Neural cell (in vitro differentiated cells): ENCODE results near the gene STX18. TPM values are rescaled to one million over a fixed set of nuclear protein-coding genes. Genes with fewer than 3 reads are reported as not detected.

Experiments
- H2AFZ ChIP-seq: fragments of 200-600, 300-800 bp; sonication (generic), shearing (Covaris generic); 2 replicates; pipeline ENCODE4 v1.6.0; 2014; ENCODE audit warnings: low read depth, mild to moderate bottlenecking, antibody characterized with exemption, low read length, moderate library complexity
- H3F3A ChIP-seq: fragments of 200-600 bp; shearing (Covaris generic); 2 replicates; pipeline ENCODE4 v1.6.1; 2016; ENCODE audit warnings: mild to moderate bottlenecking, moderate library complexity, mixed read lengths, antibody characterized with exemption, low read length; ENCODE audit not compliant: insufficient read depth, poor library complexity, severe bottlenecking
- H3K27ac ChIP-seq: fragments of 200-600, 300-800 bp; sonication (generic), shearing (Covaris generic); 2 replicates; pipeline ENCODE4 v1.5.1; 2014; ENCODE audit warnings: mild to moderate bottlenecking, low read length, moderate library complexity
- H3K27me3 ChIP-seq: fragments of 300-800, 200-600 bp; sonication (generic), shearing (Covaris generic); 2 replicates; pipeline ENCODE4 v1.6.0; 2014; ENCODE audit warnings: mild to moderate bottlenecking, low read depth, low read length, moderate library complexity; ENCODE audit not compliant: insufficient read depth
- H3K36me3 ChIP-seq: fragments of 300-800, 200-600 bp; sonication (generic), shearing (Covaris generic); 2 replicates; pipeline ENCODE4 v1.5.1; 2014; ENCODE audit warnings: mild to moderate bottlenecking, antibody characterized with exemption, low read length, moderate library complexity; ENCODE audit not compliant: insufficient read depth
- H3K4me2 ChIP-seq: fragments of 300-800, 200-600 bp; sonication (generic), shearing (Covaris generic); 2 replicates; pipeline ENCODE4 v1.6.0; 2014; ENCODE audit warnings: mild to moderate bottlenecking, low read length
- H3K4me3 ChIP-seq: fragments of 300-800, 200-600 bp; sonication (generic), shearing (Covaris generic); 2 replicates; pipeline ENCODE4 v1.5.1; 2014; ENCODE audit warnings: mild to moderate bottlenecking, low read length, moderate library complexity
- H3K79me2 ChIP-seq: fragments of 200-600 bp; shearing (Covaris generic); replicated peaks from 2 replicates; pipeline ENCODE4 v1.6.0; 2014; ENCODE audit warnings: mild to moderate bottlenecking, low read length, moderate library complexity; ENCODE audit not compliant: insufficient read depth
- H3K9ac ChIP-seq: fragments of 300-800, 200-600 bp; sonication (generic), shearing (Covaris generic); 2 replicates; pipeline ENCODE4 v1.6.1; 2016; ENCODE audit warnings: mild to moderate bottlenecking, low read length, mixed read lengths
- H3K9me2 ChIP-seq: fragments of 200-600 bp; shearing (Covaris generic); 2 replicates; pipeline ENCODE4 v1.6.1; 2016; ENCODE audit warnings: mild to moderate bottlenecking, low read length, mixed read lengths; ENCODE audit not compliant: insufficient read depth
- H3K9me3 ChIP-seq: fragments of 200-600, 300-800 bp; sonication (generic), shearing (Covaris generic); 2 replicates; pipeline ENCODE4 v1.6.1; 2016; ENCODE audit warnings: mild to moderate bottlenecking, mixed run types, low read length, moderate library complexity, mixed read lengths
- H4K20me1 ChIP-seq: fragments of 200-600 bp; shearing (Covaris generic); 2 replicates; pipeline ENCODE4 v1.6.1; 2016; ENCODE audit warnings: mild to moderate bottlenecking, mixed run types; ENCODE audit not compliant: insufficient read depth
- CTCF ChIP-seq: fragments of 450-650 bp; IDR thresholded peaks from 2 replicates; pipeline ENCODE4 v1.5.1; 2014; ENCODE audit warnings: antibody characterized with exemption, mild to moderate bottlenecking, moderate library complexity; ENCODE audit not compliant: poor library complexity, severe bottlenecking
- EP300 ChIP-seq: fragments of 450-650 bp; conservative IDR thresholded peaks from 2 replicates; pipeline ENCODE4 v1.6.1; 2014; ENCODE audit warnings: antibody characterized with exemption, mild to moderate bottlenecking, moderate library complexity; ENCODE audit not compliant: poor library complexity, severe bottlenecking
- EZH2 ChIP-seq: fragments of 200-600, 300-800 bp; shearing (Covaris generic), sonication (generic); IDR thresholded peaks from 2 replicates; pipeline ENCODE4 v1.6.1; 2014; ENCODE audit warnings: antibody characterized with exemption, low read length, borderline replicate concordance, mild to moderate bottlenecking; ENCODE audit not compliant: insufficient read depth, poor library complexity, severe bottlenecking
- MXI1 ChIP-seq: fragments of 450-650 bp; conservative IDR thresholded peaks from 2 replicates; pipeline ENCODE4 v1.6.1; 2014; ENCODE audit warnings: antibody characterized with exemption, mild to moderate bottlenecking; ENCODE audit not compliant: poor library complexity, severe bottlenecking
- POLR2AphosphoS5 ChIP-seq: IDR thresholded peaks from 2 replicates; pipeline ENCODE4 v1.6.1; 2012
- RAD21 ChIP-seq: fragments of 450-650 bp; conservative IDR thresholded peaks from 2 replicates; pipeline ENCODE4 v1.6.1; 2014; ENCODE audit warnings: antibody characterized with exemption, mild to moderate bottlenecking, moderate library complexity
- REST ChIP-seq: IDR thresholded peaks from 2 replicates; pipeline ENCODE4 v1.6.1; 2012; ENCODE audit warnings: borderline replicate concordance
- SMC3 ChIP-seq: fragments of 450-650 bp; conservative IDR thresholded peaks from 2 replicates; pipeline ENCODE4 v1.6.1; 2014; ENCODE audit warnings: antibody characterized with exemption, mild to moderate bottlenecking, moderate library complexity; ENCODE audit not compliant: poor library complexity
- TAF1 ChIP-seq: IDR thresholded peaks from 2 replicates; pipeline ENCODE4 v1.6.1; 2012; ENCODE audit warnings: low read depth
- polyA plus RNA-seq: library from polyadenylated mRNA; depleted of rRNA; stranded (reverse); fragments of >200 nt; gene quantifications from 2 replicates; pipeline ENCODE4 v1.2.3, GENCODE V29; 2014

The STX18 gene
- polyA plus RNA-seq, 1 donor from 2014 or later, result 64.5 TPM

- H3F3A ChIP-seq, result peaks cover 7% of the 10 kb centered on the region
- peak; percentile 59 for TF ChIP-seq REST
- peak; percentile 76 for TF ChIP-seq SMC3
- peak; percentile 85 for TF ChIP-seq CTCF
- peak; percentile 45 for TF ChIP-seq TAF1
- no peak for TF ChIP-seq MXI1
- no peak for TF ChIP-seq EP300
- TF ChIP-seq POLR2AphosphoS5, result no peak
- TF ChIP-seq EZH2, result no peak
- TF ChIP-seq RAD21, result peak; percentile 75
- peak overlapping the region; percentile 62 for H2AFZ ChIP-seq
- H3K36me3 ChIP-seq, result no peaks in the 10 kb centered on the region
- H3K9me3 ChIP-seq, result no peaks in the 10 kb centered on the region
- no peaks in the 10 kb centered on the region for H4K20me1 ChIP-seq
- H3K4me2 ChIP-seq, result no peak overlapping the region
- peak overlapping the region; percentile 60 for H3K9ac ChIP-seq
- no peaks in the 10 kb centered on the region for H3K9me2 ChIP-seq
- peak overlapping the region; percentile 70 for H3K27ac ChIP-seq
- no peaks in the 10 kb centered on the region for H3K79me2 ChIP-seq
- peak overlapping the region; percentile 32 for H3K4me3 ChIP-seq
- H3K27me3 ChIP-seq, result no peaks in the 10 kb centered on the region
These were observed 61.0 kb downstream of the STX18 start for GRCh38 chr4:4480685-4481398.

- no peak overlapping the region for H3K4me2 ChIP-seq
- no peaks in the 10 kb centered on the region for H3K27me3 ChIP-seq
- peaks cover 7% of the 10 kb centered on the region for H3F3A ChIP-seq
- H3K27ac ChIP-seq, result no peak overlapping the region
- TF ChIP-seq RAD21, result no peak
- TF ChIP-seq EZH2, result no peak
- TF ChIP-seq TAF1, result no peak
- TF ChIP-seq SMC3, result no peak
- TF ChIP-seq POLR2AphosphoS5, result no peak
- TF ChIP-seq CTCF, result no peak
- TF ChIP-seq MXI1, result no peak
- no peak for TF ChIP-seq REST
- TF ChIP-seq EP300, result no peak
- no peaks in the 10 kb centered on the region for H3K36me3 ChIP-seq
- H3K79me2 ChIP-seq, result no peaks in the 10 kb centered on the region
- H4K20me1 ChIP-seq, result no peaks in the 10 kb centered on the region
- H3K9me2 ChIP-seq, result no peaks in the 10 kb centered on the region
- no peak overlapping the region for H3K9ac ChIP-seq
- no peaks in the 10 kb centered on the region for H3K9me3 ChIP-seq
- H3K4me3 ChIP-seq, result no peak overlapping the region
- H2AFZ ChIP-seq, result no peak overlapping the region
These were observed 61.6 kb downstream of the STX18 start for GRCh38 chr4:4480205-4480604.
